Lower leg skin (tissue), 3 donors: Measurements from ENCODE around the gene HYAL1.

Experiments used
- CTCF ChIP-seq, 3 donors: fragments of 450-650 bp; IDR thresholded peaks; one replicate each; pipeline ENCODE4 v1.5.1; 2016; ENCODE audit warnings: antibody characterized with exemption in 3 of 3, mild to moderate bottlenecking in 3 of 3, moderate library complexity in 2 of 3
- POLR2A ChIP-seq, 2 donors: fragments of 450-650 bp; IDR thresholded peaks; one replicate each; pipeline ENCODE4 v1.6.1; 2016 to 2017; ENCODE audit warnings: antibody characterized with exemption in 2 of 2, mild to moderate bottlenecking in 1 of 2, moderate library complexity in 1 of 2

- TF ChIP-seq CTCF (IDR thresholded peaks at IDR 0.05) (no peak), POLR2A (IDR thresholded peaks at IDR 0.05) (no peak)
Observed at GRCh38 chr3:50341537-50341936, 38.2 kb upstream of the HYAL1 start.
